LNCAP (cell line): ENCODE results near the gene LGR5.

Source experiments
- TF ChIP-seq, protein P1 (sequence below): fragments of 450-650 bp; IDR thresholded peaks from 2 replicates; pipeline ENCODE4 v1.5.1; 2017; ENCODE audit warnings: mild to moderate bottlenecking

LGR5 gene

GRCh38 chr12:71439613-71440344, at the start of gene LGR5:
Gene LGR5 (plus strand): TSS chr12:71439798. CDS start chr12:71440081, 283 bp downstream.
- TF ChIP-seq, protein P1, sequence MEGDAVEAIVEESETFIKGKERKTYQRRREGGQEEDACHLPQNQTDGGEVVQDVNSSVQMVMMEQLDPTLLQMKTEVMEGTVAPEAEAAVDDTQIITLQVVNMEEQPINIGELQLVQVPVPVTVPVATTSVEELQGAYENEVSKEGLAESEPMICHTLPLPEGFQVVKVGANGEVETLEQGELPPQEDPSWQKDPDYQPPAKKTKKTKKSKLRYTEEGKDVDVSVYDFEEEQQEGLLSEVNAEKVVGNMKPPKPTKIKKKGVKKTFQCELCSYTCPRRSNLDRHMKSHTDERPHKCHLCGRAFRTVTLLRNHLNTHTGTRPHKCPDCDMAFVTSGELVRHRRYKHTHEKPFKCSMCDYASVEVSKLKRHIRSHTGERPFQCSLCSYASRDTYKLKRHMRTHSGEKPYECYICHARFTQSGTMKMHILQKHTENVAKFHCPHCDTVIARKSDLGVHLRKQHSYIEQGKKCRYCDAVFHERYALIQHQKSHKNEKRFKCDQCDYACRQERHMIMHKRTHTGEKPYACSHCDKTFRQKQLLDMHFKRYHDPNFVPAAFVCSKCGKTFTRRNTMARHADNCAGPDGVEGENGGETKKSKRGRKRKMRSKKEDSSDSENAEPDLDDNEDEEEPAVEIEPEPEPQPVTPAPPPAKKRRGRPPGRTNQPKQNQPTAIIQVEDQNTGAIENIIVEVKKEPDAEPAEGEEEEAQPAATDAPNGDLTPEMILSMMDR: no peak

- TF ChIP-seq, protein P1: peak; percentile 90
Measured at GRCh38 chr12:71392521-71393145, 47.0 kb upstream of the LGR5 start.

- TF ChIP-seq, protein P1: no peak
Measured at GRCh38 chr12:71393625-71394024, 46.0 kb upstream of the LGR5 start.

- TF ChIP-seq, protein P1: no peak
Measured at GRCh38 chr12:71397433-71397954, 42.1 kb upstream of the LGR5 start.

DNA sequence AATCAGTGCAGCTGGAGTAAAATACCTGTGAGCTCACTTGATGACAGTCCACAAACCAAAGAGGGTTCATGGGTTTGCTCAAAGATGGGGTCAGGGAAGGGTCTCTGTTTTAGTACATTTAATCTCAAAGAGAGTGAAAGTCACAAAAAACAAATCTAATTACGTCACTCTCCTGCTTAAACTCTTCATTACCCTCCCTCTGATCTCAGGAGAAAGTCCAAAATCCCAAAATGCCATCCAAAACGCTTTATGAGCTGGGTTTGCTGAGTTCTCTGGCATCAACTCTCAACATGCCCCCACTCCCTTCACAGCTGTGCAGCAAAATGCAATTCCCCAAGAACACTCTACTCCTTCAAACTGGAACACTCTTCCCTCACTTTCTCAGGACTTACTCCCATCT, 40.4 kb upstream of the LGR5 start:
- TF ChIP-seq, protein P1: no peak

DNA sequence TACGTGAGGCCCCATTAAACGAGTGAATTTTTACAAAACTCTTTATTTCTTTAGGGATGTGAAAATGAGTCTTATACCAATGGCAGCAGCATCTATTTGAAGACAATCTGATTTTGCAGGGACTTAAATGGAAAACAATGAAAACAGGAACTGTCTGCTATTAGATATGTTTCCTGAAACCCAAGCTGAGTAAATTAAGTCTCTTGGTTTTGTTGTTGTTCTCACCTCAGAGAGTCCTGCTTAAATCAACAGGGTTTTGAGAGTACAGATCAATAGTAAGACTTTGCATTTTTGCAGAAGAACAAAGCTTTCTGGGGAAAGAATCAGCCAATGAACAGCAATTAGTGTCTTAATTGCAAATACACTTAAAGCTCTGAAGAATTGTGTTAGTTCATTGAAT, 39.1 kb upstream of the LGR5 start:
- TF ChIP-seq, protein P1: no peak

GRCh38 chr12:71405884-71406283, 33.7 kb upstream of the LGR5 start:
- TF ChIP-seq, protein P1: no peak
